K562 (cell line): ENCODE results near the gene BORCS8. TPM values are rescaled to one million over a fixed set of nuclear protein-coding genes. Genes with fewer than 3 reads are reported as not detected.

ENCODE experiments used
- ATAC-seq: fragments of 200-7000 bp; cut with Tn5 transposase; 3 replicates; pipeline ENCODE4 v1.9.1; 2020; ENCODE audit warnings: moderate library complexity
- BruUV-seq: library from RNA; stranded (reverse); fragments of 400-500 nt; replicated peaks from 2 replicates; lab custom pipeline; 2021; lab: Mats Ljungman, UMichigan
- CTCF ChIA-PET: fragments of 300-600 bp; formaldehyde crosslinking; extraction: SDS; loops from one replicate; lab custom pipeline; 2021; ENCODE audit warnings: low intra/inter-chr PET ratio; lab: Yijun Ruan, JAX
- POLR2A ChIA-PET: fragments of 300-600, 350-650 bp; sonication (Branson Sonifier 250); formaldehyde crosslinking; extraction: SDS; loops from one replicate; lab custom pipeline; 2021; ENCODE audit warnings: antibody characterized with exemption, inconsistent platforms; lab: Yijun Ruan, JAX
- DNase-seq, 4 experiments: peaks; one replicate each; pipeline versions ENCODE4 v3.0.0 to v3.0.0-alpha.2; 2011 to 2018; ENCODE audit warnings: low spot score in 3 of 4, mixed read lengths in 3 of 4; ENCODE audit errors: extremely low read depth in 1 of 4
- FAIRE-seq: peaks from 2 replicates; lab custom pipeline; 2011; peaks lifted over from hg19 to GRCh38; lab: Jason Lieb, UNC
- H2AFZ ChIP-seq: 2 replicates; pipeline ENCODE4 v1.6.0; 2011; ENCODE audit warnings: low read depth, low read length, control low read depth, inconsistent platforms
- H3K27ac ChIP-seq: fragments of 200-600 bp; 3 replicates; pipeline ENCODE4 v1.8.0; 2011; ENCODE audit warnings: low read depth, mild to moderate bottlenecking, control low read depth, inconsistent platforms, low read length, moderate library complexity, mixed read lengths; ENCODE audit errors: extremely low read depth
- H3K27me3 ChIP-seq, 2 experiments: fragments of 300-600 bp in 1 of 2; 2 replicates in 1 of 2; 3 replicates in 1 of 2; pipeline versions ENCODE4 v1.6.0 to v1.8.0; 2011; ENCODE audit warnings: inconsistent platforms in 2 of 2, low read length in 2 of 2, mild to moderate bottlenecking in 1 of 2, mixed read lengths in 1 of 2, moderate library complexity in 1 of 2; ENCODE audit not compliant: control insufficient read depth in 2 of 2, insufficient read depth in 2 of 2
- H3K36me3 ChIP-seq: fragments of 300-600 bp; 3 replicates; pipeline ENCODE4 v1.8.0; 2011; ENCODE audit warnings: mild to moderate bottlenecking, low read length, inconsistent platforms; ENCODE audit not compliant: control insufficient read depth, insufficient read depth
- H3K4me1 ChIP-seq, 2 experiments: fragments of 200-600 bp in 1 of 2; replicated peaks in 1 of 2; 2 replicates in 1 of 2; 3 replicates in 1 of 2; pipeline versions ENCODE4 v1.5.1 to v1.8.0; 2011; ENCODE audit warnings: inconsistent platforms in 2 of 2, low read length in 2 of 2, mild to moderate bottlenecking in 1 of 2, mixed read lengths in 1 of 2, moderate library complexity in 1 of 2; ENCODE audit not compliant: control insufficient read depth in 2 of 2, insufficient read depth in 2 of 2
- H3K4me2 ChIP-seq: 2 replicates; pipeline ENCODE4 v1.6.1; 2011; ENCODE audit warnings: low read length, control low read depth, inconsistent platforms, mixed read lengths; ENCODE audit not compliant: insufficient read depth
- H3K4me3 ChIP-seq: fragments of 200-600 bp; sonication (generic), shearing (Covaris generic); 2 replicates; pipeline ENCODE4 v1.5.1; 2016; ENCODE audit warnings: control low read depth, inconsistent platforms
- H3K79me2 ChIP-seq: fragments of 200-600 bp; 3 replicates; pipeline ENCODE4 v1.8.0; 2011; ENCODE audit warnings: low read length, inconsistent platforms; ENCODE audit not compliant: control insufficient read depth, insufficient read depth
- H3K9ac ChIP-seq, 2 experiments: 2 replicates each; pipeline versions ENCODE4 v1.6.0 to v1.6.1; 2011; ENCODE audit warnings: low read depth in 2 of 2, low read length in 2 of 2, control low read depth in 1 of 2, inconsistent platforms in 1 of 2, mild to moderate bottlenecking in 1 of 2, mixed read lengths in 1 of 2; ENCODE audit not compliant: insufficient read depth in 1 of 2
- H3K9me1 ChIP-seq: one replicate; pipeline ENCODE4 v1.6.0; 2011; ENCODE audit warnings: inconsistent platforms, mild to moderate bottlenecking, low read length, moderate library complexity; ENCODE audit not compliant: control insufficient read depth, insufficient read depth
- H3K9me3 ChIP-seq: replicated peaks from 2 replicates; pipeline ENCODE4 v1.5.1; 2011; ENCODE audit warnings: low read depth, low read length, inconsistent platforms; ENCODE audit not compliant: control insufficient read depth, insufficient read depth
- H4K20me1 ChIP-seq: replicated peaks from 2 replicates; pipeline ENCODE4 v1.6.1; 2011; ENCODE audit warnings: low read length, inconsistent platforms, mixed read lengths; ENCODE audit not compliant: control insufficient read depth, insufficient read depth
- CTCFL ChIP-seq: IDR thresholded peaks from 2 replicates; pipeline ENCODE4 v1.6.1; 2011; ENCODE audit warnings: borderline replicate concordance, low read depth, mild to moderate bottlenecking, moderate library complexity, low read length; ENCODE audit not compliant: insufficient read depth, poor library complexity, severe bottlenecking
- MAX ChIP-seq: sonication (generic); formaldehyde crosslinking; IDR thresholded peaks from 2 replicates; pipeline ENCODE4 v1.9.0; 2022; ENCODE audit warnings: mild to moderate bottlenecking, missing genetic modification reagents
- PHB ChIP-seq: fragments of 250-450 bp; sonication (Bioruptor Pico); IDR thresholded peaks from 2 replicates; pipeline ENCODE4 v1.5.0; 2021
- RBBP5 ChIP-seq: fragments of 200-600 bp; sonication (generic); IDR thresholded peaks from 2 replicates; pipeline ENCODE4 v1.6.1; 2012; ENCODE audit warnings: borderline replicate concordance, mild to moderate bottlenecking, low read length, control low read depth, inconsistent platforms; ENCODE audit not compliant: insufficient read depth, poor library complexity, severe bottlenecking
- ZC3H4 ChIP-seq: sonication (generic); formaldehyde crosslinking; IDR thresholded peaks from 2 replicates; pipeline ENCODE4 v1.9.0; 2021; ENCODE audit warnings: missing genetic modification reagents, borderline replicate concordance
- ZNF124 ChIP-seq: sonication (generic); formaldehyde crosslinking; IDR thresholded peaks from 2 replicates; pipeline ENCODE4 v1.8.1; 2022; ENCODE audit warnings: missing genetic modification reagents
- WGBS: fragments of 100-300 bp; shearing (Covaris generic); methylation state at CpG from one replicate; pipeline ENCODE4 v1.1.6; 2016; ENCODE audit warnings: low coverage, mixed read lengths; ENCODE audit not compliant: insufficient coverage; ENCODE audit errors: missing lambda C conversion rate; 5-methylcytosine and 5-hydroxymethylcytosine counted together
- in situ Hi-C: fragments of 300-500 bp; cut with MboI; formaldehyde crosslinking; loops from 4 replicates; pipeline ENCODE4 v1.15.0; 2018; ENCODE audit warnings: inconsistent platforms, mixed read lengths
- intact Hi-C: fragments of 100-400 bp; cut with micrococcal nuclease; formaldehyde crosslinking; loops from 2 replicates; pipeline ENCODE4 v1.14.2; 2022
- polyA plus RNA-seq, 8 experiments: library from polyadenylated mRNA; depleted of rRNA in 4 of 8; stranded (reverse) in 5 of 8; unstranded in 3 of 8; fragments of >200 nt; fragmentation: Nextera tagmentation in 2 of 8; fragmentation: Illumina TruSeq in 1 of 8; extraction: Ambion mirVana in 2 of 8; extraction: Trizol in 1 of 8; gene quantifications; 2 replicates each; pipeline versions ENCODE4 v1.2.1 to v1.2.3, GENCODE V29; 2011 to 2014; ENCODE audit warnings: inconsistent platforms in 1 of 8, missing spikeins in 1 of 8
- total RNA-seq, 7 experiments: library from RNA; depleted of rRNA in 6 of 7; stranded (reverse); fragments of >200 nt in 6 of 7; fragmentation: Illumina TruSeq in 2 of 7; extraction: Trizol in 2 of 7; gene quantifications; 2 replicates each; pipeline versions ENCODE4 v1.2.1 to v1.2.3, GENCODE V29; 2011 to 2021; ENCODE audit warnings: low replicate concordance in 1 of 7

Gene BORCS8
- total and polyA plus RNA-seq, 9 of the 15 experiments (the other 6 are each of a cell fraction or from before 2014, with no cell fraction given) = 4.6 to 33.6 (median 16.3) TPM

GRCh38 chr19:19215792-19216191, 23.8 kb upstream of the BORCS8 start:
- Histone ChIP-seq H2AFZ (no peak overlapping the region), H3K4me2 (no peak overlapping the region), H3K9ac (no peak overlapping the region), H3K27ac (no peak overlapping the region), H3K36me3 (no peaks in the 10 kb centered on the region), H3K9me1 (peaks cover 3% of the 10 kb centered on the region), H3K27me3 (peaks cover 13 to 41% of the 10 kb centered on the region in 2 experiments; a peak in 4 of 5 replicates), H4K20me1 (no peaks in the 10 kb centered on the region; the same call in 1 of the 2 replicates), H3K9me3 (peaks cover 2% of the 10 kb centered on the region), H3K4me3 (no peak overlapping the region), H3K79me2 (no peaks in the 10 kb centered on the region), H3K4me1 (peaks cover 0 to 14% of the 10 kb centered on the region in 2 experiments; a peak in 1 of 5 replicates)
- ChIA-PET POLR2A (interaction anchor here (0.9 to 1.7 kb wide), 3 partner anchors 11 to 13 kb away, joined by 4 to 7 read pairs (median 6); partner anchors contain the start of gene NR2C2AP), CTCF (no interaction called here)
- ATAC-seq (no peak), FAIRE-seq (no peak), DNase-seq (no peak)
- in situ Hi-C loops (no loop called here), intact Hi-C loops (no loop called here)
- 0% methylated on average over 4 of the region's 4 CpGs for WGBS
- BruUV-seq = no TSS peak
- TF ChIP-seq ZNF124 (CRISPR knock-in tag) (no peak), MAX (CRISPR knock-in tag) (no peak), ZC3H4 (CRISPR knock-in tag) (no peak), PHB (CRISPR knock-in tag) (no peak), RBBP5 (no peak), CTCFL (no peak)
